Activated CD4-positive, alpha-beta T cell treated with anti-CD3 and anti-CD28 coated beads, Interleukin-10, Interleukin-2, amounts not matched to agents 100 ng/mL and 50 ng/mL, durations not matched to agents 16 hours and 8 hours (primary cell): ENCODE measurements around the gene STIM2.
A peak's percentile ranks its signal among the peaks of the same experiment; 100 is the strongest.

ENCODE experiments used
- DNase-seq: peaks from one replicate; pipeline ENCODE4 v3.0.0-alpha.2; 2020

STIM2 gene

DNA sequence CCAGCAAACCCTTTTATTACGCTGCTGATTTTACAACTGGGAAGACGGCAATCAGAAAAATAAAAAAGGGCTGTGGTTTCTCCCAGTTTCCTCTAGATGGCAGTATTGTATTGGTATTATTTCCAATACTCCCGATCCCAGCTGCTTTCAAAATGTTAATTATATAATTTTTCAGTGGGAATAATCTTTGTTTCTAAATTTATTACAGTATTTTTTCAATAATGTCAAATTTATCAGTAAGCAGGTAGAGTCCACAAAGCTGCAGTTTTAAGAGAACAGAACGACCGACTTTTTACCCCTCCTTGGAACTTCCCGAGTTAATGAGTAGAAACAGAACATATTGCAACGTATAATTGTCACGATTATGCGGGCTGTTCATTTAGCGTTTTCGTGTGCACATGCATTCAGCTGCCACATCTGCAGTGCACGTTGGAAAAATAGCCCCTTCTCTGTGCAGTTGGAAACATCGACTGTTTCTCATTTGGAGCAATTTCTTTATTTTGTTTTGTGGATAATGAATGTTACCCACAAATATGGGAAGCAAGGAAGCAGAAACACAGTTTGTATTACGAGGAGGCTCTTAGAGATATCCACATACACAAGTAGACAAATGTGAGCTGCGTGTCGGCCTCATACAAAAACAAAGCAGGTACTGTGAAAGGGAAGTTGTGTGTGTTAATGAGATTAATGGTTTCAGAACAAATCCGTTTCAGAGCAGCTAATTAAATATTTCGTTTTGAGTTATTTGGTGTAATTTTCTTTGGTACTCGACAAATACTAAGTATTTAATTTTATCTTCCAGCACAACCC is 188.0 kb downstream of the STIM2 start:
- DNase-seq = peak; percentile 28

DNA sequence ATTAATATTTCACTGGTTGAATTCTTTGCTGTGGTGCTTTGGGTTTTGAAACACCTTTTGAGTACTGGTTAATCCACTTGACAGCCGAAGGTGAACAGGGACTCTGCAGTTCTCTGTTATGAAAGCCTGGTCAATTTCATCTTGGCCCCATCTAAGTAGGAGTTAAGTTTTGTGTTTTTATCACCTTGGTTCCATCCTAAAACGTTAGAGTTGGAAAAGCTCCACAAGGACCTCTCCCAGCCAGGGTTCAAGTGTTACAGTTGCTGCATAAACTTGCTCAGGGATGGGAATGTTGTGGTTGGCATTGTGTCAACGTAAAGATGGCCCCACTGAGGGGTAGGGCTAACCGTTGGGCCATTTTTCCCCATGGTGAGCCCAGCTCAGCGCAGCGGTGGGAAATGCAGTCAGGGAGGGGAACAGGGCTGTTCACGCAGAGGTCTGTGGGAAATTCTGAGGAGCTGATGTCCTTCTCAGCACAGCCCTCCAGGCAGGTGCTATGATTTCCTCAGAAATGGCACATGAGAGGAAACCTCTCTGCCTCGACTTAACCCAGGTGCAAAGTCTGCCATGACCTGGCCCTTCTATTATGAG is 188.7 kb downstream of the STIM2 start:
- no peak for DNase-seq

DNA sequence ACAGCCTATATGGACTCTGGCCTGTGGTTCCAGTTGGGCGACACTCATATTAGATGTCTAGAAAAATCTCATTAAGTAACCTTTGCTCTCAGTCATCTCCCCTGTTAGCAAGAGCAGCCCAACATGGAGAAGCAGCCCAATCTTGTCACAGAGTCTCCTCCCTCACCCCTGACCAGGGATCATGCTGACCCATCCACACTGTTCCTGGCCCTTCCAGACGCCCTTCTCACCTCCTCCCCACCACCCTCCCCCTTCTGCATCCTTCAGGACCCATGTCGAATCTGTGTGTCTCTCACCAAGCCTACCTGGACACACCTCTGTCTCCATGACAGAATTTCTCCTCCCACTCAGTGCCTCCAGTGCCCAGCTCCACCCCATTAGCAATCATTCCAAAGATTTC is 190.1 kb downstream of the STIM2 start:
- no peak for DNase-seq

DNA sequence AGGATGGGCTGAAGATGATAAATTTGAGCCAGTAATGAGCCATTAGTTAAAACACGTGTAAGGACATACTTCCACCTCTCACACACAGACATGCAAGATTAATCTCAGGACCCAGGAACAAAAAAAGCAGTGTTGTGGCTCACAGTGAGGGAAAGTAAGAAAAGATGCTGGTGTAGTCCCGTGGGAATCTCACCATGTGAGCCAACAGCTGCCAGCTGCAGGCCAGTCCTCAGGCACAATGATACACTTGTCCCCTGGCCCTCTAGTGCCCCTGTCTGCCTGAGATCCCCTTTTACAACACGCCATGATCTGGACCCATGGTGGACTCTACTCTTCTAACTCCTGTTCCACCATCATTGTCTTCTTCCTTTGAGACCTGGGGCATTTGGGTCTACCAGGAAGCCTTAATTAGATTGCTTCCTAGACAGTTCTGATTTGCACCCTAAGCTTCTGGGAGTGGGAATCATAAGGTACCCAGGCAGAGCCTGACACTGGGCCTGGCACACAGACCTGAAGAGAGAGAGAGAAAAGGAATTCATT is 194.7 kb downstream of the STIM2 start:
- DNase-seq = no peak

DNA sequence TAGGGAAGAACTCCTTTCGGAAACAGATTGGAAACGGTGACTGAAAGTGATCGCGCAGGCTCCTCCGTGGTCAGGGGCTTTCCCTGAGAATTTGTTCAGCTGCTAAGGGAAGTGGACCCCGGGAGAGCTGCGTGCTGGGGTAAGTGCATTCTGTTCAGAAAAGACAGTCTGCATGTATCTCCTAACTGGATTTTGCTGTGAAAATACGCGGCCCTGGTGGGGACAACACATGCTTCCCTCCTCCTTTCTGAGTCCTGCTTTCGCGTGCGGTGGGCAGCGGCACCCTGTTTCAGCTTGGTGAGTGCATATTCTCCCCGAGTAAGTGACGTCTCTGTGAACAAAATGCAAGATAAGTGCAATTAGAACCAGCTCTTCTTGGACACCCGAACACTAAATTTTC is 195.6 kb downstream of the STIM2 start:
- no peak for DNase-seq

DNA sequence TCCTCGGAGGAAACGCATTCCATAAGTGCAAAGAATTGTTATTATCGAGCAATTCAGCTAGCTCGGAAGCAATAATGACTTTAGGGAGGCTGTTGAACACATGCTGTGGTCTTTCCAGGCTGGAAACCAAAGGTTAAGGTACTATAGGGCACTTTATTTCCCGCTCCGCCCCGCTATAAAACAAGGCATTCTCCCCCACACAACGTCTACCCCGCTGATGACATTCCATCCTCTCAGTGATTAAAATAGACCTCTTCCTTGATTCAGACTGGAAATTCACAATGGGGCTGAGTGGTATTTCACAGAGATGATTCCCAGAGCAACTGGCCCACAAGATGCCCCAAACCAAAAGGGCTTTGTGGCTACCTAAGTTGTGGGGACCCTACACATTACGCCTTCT is 196.4 kb downstream of the STIM2 start:
- DNase-seq = no peak

DNA sequence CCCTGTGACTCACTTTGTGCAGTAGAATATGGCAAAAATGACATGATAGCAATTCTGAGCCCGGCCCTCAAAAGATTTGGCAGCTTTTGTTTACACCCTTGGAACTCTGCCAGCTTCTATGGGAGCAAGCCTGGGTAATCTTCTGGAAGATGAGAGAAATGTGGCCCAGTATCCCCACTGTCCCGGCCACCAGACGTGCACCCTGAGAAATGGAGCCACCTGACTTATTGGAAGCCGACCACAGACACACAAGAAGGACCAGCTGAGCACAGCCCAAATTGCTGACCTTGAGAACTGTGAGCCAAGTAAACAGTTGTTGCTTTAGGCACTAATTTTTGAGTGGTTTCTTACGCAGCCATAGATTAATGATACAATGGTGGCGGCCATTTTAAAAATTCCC is 197.0 kb downstream of the STIM2 start:
- DNase-seq = no peak

DNA sequence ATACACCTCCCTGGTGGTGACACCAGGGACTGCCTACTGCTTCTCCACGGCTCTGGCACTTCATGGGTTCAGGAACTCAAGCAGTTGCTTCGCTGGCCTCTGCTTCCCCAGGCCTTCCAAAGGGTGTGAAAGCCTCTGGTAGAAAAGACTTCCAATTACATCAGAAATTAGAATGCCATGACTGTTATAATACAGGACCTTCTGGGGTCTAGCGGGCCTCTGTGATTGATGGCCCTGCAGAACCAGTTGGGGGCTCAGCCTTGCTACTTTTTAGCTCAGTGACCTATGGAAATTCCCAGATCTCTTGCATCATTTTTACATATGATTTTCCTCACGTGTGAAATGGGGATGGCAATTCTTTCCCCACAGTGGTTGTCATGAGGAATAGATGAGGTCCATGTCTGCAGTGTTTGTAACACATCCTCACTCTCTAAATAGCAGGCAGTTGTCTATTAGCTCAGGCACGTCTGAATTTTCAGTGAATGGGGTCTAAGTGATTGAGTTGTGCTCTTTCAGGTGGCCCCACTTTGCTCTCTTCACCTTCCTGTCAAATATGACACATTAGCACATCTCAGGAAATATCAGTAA is 198.3 kb downstream of the STIM2 start:
- DNase-seq = no peak

DNA sequence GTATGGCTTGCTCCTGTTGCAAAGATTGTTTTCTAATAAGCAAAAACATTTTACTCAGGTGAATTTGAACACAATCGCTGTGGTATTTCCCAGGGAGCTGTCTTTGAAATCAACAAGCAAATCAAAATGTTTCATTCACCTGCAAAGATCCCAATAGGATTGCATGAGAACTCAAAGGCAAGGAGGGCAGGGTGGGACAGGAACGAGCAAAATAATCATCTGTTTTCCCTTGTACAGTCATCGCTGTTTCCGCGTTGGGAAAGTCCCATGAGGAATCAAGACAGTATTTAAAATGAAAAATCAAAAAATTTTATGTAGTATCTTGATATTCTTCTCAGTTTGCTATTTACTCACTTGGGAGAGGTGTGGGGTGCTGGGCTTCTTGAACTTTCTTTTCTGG is 198.8 kb downstream of the STIM2 start:
- no peak for DNase-seq

DNA sequence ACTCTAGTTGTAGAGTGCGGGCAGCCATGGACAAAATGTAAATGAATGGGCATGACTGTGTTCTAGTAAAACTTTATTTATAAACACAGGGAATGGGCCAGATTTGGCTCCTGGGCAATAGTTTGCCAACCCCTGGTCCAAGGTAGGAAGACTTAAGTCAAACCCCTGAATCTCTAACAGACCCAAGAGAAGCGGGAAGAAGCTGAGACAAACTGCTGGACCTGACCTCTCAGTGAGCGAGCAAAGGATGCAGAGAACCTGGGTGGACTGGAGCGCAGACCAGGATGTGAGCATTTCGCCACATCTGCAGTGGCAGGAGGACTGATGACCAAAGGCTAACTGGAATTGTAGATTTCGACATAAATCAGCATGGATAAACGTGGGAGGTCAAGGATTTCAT is 201.6 kb downstream of the STIM2 start:
- no peak for DNase-seq

DNA sequence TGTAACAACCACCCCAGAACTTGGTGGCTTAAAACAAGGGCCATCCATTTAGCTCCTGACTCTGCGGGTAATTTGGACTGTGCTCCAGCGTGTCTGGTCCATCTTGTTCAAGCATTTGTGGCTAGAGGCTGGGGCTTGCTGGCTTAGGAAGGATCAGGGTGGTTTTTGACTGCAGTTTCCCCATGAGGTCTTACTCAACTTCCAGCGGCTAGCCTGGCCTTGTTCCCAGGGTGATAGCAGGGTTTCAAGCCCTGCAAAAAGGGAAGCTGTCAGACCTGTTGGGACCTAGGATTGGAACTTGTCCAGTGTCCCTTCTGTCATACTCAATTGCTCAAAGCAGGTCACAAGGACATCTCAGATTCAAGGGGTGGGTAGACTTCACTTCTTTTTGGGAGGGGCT is 205.9 kb downstream of the STIM2 start:
- DNase-seq = no peak

DNA sequence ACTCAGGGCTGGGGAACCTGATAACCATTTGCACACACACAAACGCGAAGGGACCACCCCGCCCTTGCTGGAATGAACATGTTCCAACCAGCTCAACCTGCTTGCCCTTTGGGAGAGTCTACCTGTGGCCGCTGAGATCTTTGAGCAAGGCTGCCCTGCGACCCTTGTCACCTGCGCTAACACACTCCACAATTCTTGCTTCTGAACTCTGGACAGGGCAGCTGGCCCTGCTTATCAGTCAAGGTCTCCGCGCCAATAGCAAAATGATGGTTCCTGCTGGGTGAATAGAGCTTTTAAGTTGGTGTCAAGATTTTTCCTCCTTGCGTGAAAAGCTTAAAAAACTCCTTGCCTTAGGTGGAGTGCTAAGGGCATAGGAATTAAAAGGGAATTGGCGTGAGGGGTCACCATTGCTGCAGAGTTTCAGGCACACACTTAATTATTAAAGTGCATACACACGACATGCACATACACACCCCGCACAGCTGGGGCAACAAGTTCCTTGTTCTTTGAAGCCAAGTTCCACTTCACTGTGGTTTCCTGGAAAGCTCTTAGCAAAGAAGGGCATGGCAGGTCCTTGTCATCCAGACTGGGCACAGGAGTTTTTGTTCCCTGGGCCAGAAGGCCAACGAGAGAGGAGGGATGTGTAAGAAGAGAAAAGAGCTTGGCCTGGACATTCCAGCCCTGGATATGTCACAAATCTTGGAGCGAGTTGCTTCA is 207.7 kb downstream of the STIM2 start:
- DNase-seq = no peak
